HG03457 (cell line): ENCODE measurements around the gene PXT1.
"Not testable (repeated sequence)": the region's sequence is repeated elsewhere in the genome, so short reads cannot be mapped to it uniquely, and the experiment has no call there.

ENCODE experiments used
- ATAC-seq: cut with Tn5 transposase; IDR thresholded peaks from one replicate; pipeline ENCODE4 v1.9.1; 2021; ENCODE audit warnings: moderate number of reproducible peaks; ENCODE audit not compliant: unreplicated experiment

The PXT1 gene

GRCh38 chr6:36370638-36371037 is 72.0 kb downstream of the PXT1 start:
- no peak for ATAC-seq

GRCh38 chr6:36368921-36369865 is 73.5 kb downstream of the PXT1 start:
- ATAC-seq = no peak

- ATAC-seq = no peak
Measured at GRCh38 chr6:36368421-36368820, 74.2 kb downstream of the PXT1 start.

- no peak for ATAC-seq
Measured at GRCh38 chr6:36367743-36368142, 74.9 kb downstream of the PXT1 start.

- ATAC-seq = no peak
Measured at GRCh38 chr6:36364669-36365479, 77.8 kb downstream of the PXT1 start.

- not testable (repeated sequence) for ATAC-seq
Measured at GRCh38 chr6:36364061-36364635, 78.5 kb downstream of the PXT1 start.

GRCh38 chr6:36363371-36363752 is 79.3 kb downstream of the PXT1 start:
- ATAC-seq = not testable (repeated sequence)

GRCh38 chr6:36362551-36363370 is 79.9 kb downstream of the PXT1 start:
- no peak for ATAC-seq

- ATAC-seq = no peak
Measured at GRCh38 chr6:36361071-36361470, 81.6 kb downstream of the PXT1 start.

GRCh38 chr6:36360241-36361054 is 82.2 kb downstream of the PXT1 start:
- ATAC-seq = no peak

- no peak for ATAC-seq
Measured at GRCh38 chr6:36358226-36358915, 84.3 kb downstream of the PXT1 start.

GRCh38 chr6:36357872-36358225 is 84.8 kb downstream of the PXT1 start:
- no peak for ATAC-seq

GRCh38 chr6:36355819-36356218 is 86.8 kb downstream of the PXT1 start:
- no peak for ATAC-seq

- ATAC-seq = no peak
Measured at GRCh38 chr6:36353411-36353915, 89.2 kb downstream of the PXT1 start.

GRCh38 chr6:36352477-36353157 is 90.0 kb downstream of the PXT1 start:
- ATAC-seq = no peak

- ATAC-seq = no peak
Measured at GRCh38 chr6:36350681-36351571, 91.7 kb downstream of the PXT1 start.

GRCh38 chr6:36350082-36350481 is 92.6 kb downstream of the PXT1 start:
- no peak for ATAC-seq

- ATAC-seq = no peak
Measured at GRCh38 chr6:36349240-36349639, 93.4 kb downstream of the PXT1 start.
